ENCODE data around the gene SLC22A2.
A peak's percentile ranks its signal among the peaks of the same experiment; 100 is the strongest.

The SLC22A2 gene

GRCh38 chr6:160278786-160279310, 20.2 kb upstream of the SLC22A2 start:
- Mint-ChIP-seq H3K36me3 (no peaks in the 10 kb centered on the region), H3K9me3 (peaks cover 3% of the 10 kb centered on the region), H3K4me1 (no peaks in the 10 kb centered on the region), H3K4me3 (no peak overlapping the region), H3K27me3 (no peaks in the 10 kb centered on the region), H3K27ac (no peak overlapping the region)
- no peak for ATAC-seq

- Mint-ChIP-seq H3K9me3 (peaks cover 3% of the 10 kb centered on the region), H3K36me3 (no peaks in the 10 kb centered on the region), H3K27me3 (no peaks in the 10 kb centered on the region), H3K4me3 (no peak overlapping the region), H3K4me1 (no peaks in the 10 kb centered on the region), H3K27ac (no peak overlapping the region)
- peak; percentile 22 for ATAC-seq
Measured at GRCh38 chr6:160278311-160278710, 19.7 kb upstream of the SLC22A2 start.

DNA sequence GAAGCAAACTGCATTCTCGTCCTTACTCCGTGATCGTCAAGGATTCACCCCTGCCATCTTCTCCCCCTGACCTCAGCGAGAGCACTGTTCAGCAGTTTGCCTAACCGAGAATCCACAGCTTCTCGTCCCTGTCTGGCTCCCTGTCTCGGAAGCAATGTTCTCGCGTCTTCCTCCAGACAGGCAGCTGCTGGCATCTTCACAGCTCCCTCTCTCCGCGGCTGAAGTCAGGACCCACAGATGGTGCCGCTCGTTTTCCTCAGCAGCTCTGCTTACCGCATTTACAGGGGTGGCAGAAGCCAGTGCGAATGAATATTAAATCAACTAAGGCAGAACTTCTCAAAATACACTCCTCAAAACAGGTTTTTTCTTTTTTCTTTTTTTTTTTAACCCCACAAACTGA, 18.9 kb upstream of the SLC22A2 start:
- Mint-ChIP-seq H3K4me3 (no peak overlapping the region), H3K27me3 (no peaks in the 10 kb centered on the region), H3K9me3 (peaks cover 3% of the 10 kb centered on the region), H3K27ac (no peak overlapping the region), H3K36me3 (no peaks in the 10 kb centered on the region), H3K4me1 (no peaks in the 10 kb centered on the region)
- no peak for ATAC-seq

GRCh38 chr6:160277144-160277543, 18.5 kb upstream of the SLC22A2 start:
- H3K4me1 Mint-ChIP-seq: no peaks in the 10 kb centered on the region
- H3K36me3 Mint-ChIP-seq: no peaks in the 10 kb centered on the region
- H3K9me3 Mint-ChIP-seq: peaks cover 3% of the 10 kb centered on the region
- H3K27ac Mint-ChIP-seq: no peak overlapping the region
- no peak for ATAC-seq
- H3K4me3 Mint-ChIP-seq: no peak overlapping the region
- no peaks in the 10 kb centered on the region for H3K27me3 Mint-ChIP-seq

- H3K4me3 Mint-ChIP-seq: no peak overlapping the region
- ATAC-seq: no peak
- no peak overlapping the region for H3K27ac Mint-ChIP-seq
- no peaks in the 10 kb centered on the region for H3K36me3 Mint-ChIP-seq
- H3K4me1 Mint-ChIP-seq: no peaks in the 10 kb centered on the region
- no peaks in the 10 kb centered on the region for H3K27me3 Mint-ChIP-seq
- peaks cover 3% of the 10 kb centered on the region for H3K9me3 Mint-ChIP-seq
Measured at GRCh38 chr6:160276126-160276525, 17.5 kb upstream of the SLC22A2 start.

- Mint-ChIP-seq H3K4me1 (no peaks in the 10 kb centered on the region), H3K36me3 (no peaks in the 10 kb centered on the region), H3K27me3 (no peaks in the 10 kb centered on the region), H3K9me3 (peaks cover 3% of the 10 kb centered on the region), H3K4me3 (no peak overlapping the region), H3K27ac (no peak overlapping the region)
- ATAC-seq: no peak
Measured at GRCh38 chr6:160275511-160276003, 16.9 kb upstream of the SLC22A2 start.

- Mint-ChIP-seq H3K9me3 (no peaks in the 10 kb centered on the region), H3K4me3 (no peak overlapping the region), H3K4me1 (no peaks in the 10 kb centered on the region), H3K27ac (no peak overlapping the region), H3K27me3 (no peaks in the 10 kb centered on the region), H3K36me3 (no peaks in the 10 kb centered on the region)
- ATAC-seq: no peak
Measured at GRCh38 chr6:160274871-160275510, 16.4 kb upstream of the SLC22A2 start.

DNA sequence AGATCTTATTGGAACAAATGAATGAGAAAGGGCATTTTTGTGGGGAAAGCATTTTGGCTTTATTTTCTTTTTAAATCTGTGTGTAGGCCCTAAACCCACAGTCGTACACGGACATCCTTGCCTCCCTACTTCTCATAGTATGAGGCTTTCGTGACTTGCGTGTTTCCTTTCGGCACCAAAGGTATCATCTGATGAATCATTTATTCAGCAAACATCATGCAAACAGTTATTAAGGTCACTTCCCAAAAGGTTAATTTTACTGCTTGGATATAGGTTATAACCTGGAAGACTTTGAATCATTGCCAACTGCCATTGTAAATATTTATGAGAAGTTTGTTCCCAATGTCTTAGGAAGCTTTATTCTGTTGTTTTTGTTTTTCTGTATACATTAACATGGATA, 15.1 kb upstream of the SLC22A2 start:
- ATAC-seq: no peak
- no peaks in the 10 kb centered on the region for H3K9me3 Mint-ChIP-seq
- H3K36me3 Mint-ChIP-seq: no peaks in the 10 kb centered on the region
- no peak overlapping the region for H3K4me3 Mint-ChIP-seq
- no peak overlapping the region for H3K27ac Mint-ChIP-seq
- no peaks in the 10 kb centered on the region for H3K4me1 Mint-ChIP-seq
- H3K27me3 Mint-ChIP-seq: no peaks in the 10 kb centered on the region

GRCh38 chr6:160273196-160273595, 14.6 kb upstream of the SLC22A2 start:
- H3K36me3 Mint-ChIP-seq: no peaks in the 10 kb centered on the region
- no peak overlapping the region for H3K27ac Mint-ChIP-seq
- ATAC-seq: no peak
- H3K4me1 Mint-ChIP-seq: no peaks in the 10 kb centered on the region
- H3K27me3 Mint-ChIP-seq: no peaks in the 10 kb centered on the region
- H3K4me3 Mint-ChIP-seq: no peak overlapping the region
- no peaks in the 10 kb centered on the region for H3K9me3 Mint-ChIP-seq

DNA sequence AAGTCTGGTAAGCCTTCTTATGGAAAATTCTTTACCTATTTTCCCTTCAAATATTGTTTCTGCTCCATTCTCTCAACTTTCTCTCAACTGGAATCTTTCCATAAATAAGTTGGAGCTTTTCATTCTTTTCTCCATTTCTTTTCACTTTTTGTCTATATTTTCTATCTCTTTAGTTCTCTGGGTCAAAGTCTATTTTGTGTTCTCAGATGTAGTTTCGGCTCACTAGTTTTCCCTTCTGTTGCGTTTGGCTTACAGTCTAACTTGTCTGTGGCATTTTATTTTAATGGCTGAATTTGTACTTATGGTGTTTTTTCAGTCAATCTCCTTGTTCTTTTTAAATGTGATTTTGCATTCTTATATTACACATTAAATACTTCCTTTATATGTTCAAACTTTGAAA, 14.1 kb upstream of the SLC22A2 start:
- no peak for ATAC-seq
- no peak overlapping the region for H3K4me3 Mint-ChIP-seq

DNA sequence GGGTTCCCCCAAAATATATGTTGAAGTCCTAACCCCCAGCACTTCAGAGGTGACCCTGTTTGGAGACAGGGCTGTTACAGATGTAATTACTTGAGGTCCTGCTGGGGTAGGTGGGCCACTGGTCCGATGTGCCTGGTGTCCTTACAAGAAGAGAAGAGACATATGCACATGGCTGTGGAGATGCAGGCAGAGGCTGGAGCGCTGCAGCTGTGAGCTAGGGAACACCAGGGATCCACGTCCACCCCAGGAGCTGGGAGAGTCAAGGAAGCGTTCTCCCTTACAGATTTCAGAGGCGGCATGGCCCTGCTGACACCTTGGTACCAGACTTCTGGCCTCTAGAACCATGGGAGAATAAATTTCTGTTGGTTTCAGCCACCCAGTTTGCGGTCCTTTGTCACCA, 11.7 kb upstream of the SLC22A2 start:
- H3K36me3 Mint-ChIP-seq: no peaks in the 10 kb centered on the region
- no peak for ATAC-seq
- H3K9me3 Mint-ChIP-seq: no peaks in the 10 kb centered on the region

More for the DNA sequence above, 14.1 kb upstream of the SLC22A2 start:
- Mint-ChIP-seq H3K27ac (no peak overlapping the region), H3K4me1 (no peaks in the 10 kb centered on the region), H3K27me3 (no peaks in the 10 kb centered on the region), H3K9me3 (no peaks in the 10 kb centered on the region), H3K36me3 (no peaks in the 10 kb centered on the region)

GRCh38 chr6:160269771-160270170, 11.2 kb upstream of the SLC22A2 start:
- Mint-ChIP-seq H3K4me3 (no peak overlapping the region), H3K27me3 (peaks cover 9% of the 10 kb centered on the region), H3K27ac (no peak overlapping the region), H3K9me3 (no peaks in the 10 kb centered on the region), H3K36me3 (no peaks in the 10 kb centered on the region), H3K4me1 (peaks cover 8% of the 10 kb centered on the region)
- ATAC-seq: no peak

More for the DNA sequence above, 11.7 kb upstream of the SLC22A2 start:
- Mint-ChIP-seq H3K27me3 (peaks cover 9% of the 10 kb centered on the region), H3K27ac (no peak overlapping the region), H3K4me1 (peaks cover 8% of the 10 kb centered on the region), H3K4me3 (no peak overlapping the region)

GRCh38 chr6:160269023-160269521, 10.5 kb upstream of the SLC22A2 start:
- no peak for ATAC-seq
- Mint-ChIP-seq H3K27me3 (peaks cover 9% of the 10 kb centered on the region), H3K9me3 (no peaks in the 10 kb centered on the region), H3K4me3 (no peak overlapping the region), H3K4me1 (peaks cover 8% of the 10 kb centered on the region), H3K27ac (no peak overlapping the region), H3K36me3 (no peaks in the 10 kb centered on the region)

DNA sequence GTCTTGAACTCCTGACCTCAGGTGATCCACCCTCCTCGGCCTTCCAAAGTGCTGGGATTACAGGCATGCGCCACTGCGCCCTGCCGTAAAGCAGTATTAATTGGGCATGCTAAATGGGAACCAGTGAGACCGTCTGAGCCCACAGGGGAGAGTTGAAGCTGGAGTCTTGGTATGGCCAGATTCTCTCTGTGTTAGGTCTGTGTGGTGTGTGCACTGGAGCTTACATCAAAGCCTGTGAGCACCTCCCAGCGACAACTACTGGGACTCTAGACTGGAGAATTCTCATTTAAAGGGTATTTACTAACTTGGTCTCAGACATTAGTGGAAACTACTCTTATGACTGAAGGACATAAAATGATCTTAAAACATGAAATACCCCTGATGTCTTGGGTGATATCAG, 8.5 kb upstream of the SLC22A2 start:
- H3K9me3 Mint-ChIP-seq: no peaks in the 10 kb centered on the region

DNA sequence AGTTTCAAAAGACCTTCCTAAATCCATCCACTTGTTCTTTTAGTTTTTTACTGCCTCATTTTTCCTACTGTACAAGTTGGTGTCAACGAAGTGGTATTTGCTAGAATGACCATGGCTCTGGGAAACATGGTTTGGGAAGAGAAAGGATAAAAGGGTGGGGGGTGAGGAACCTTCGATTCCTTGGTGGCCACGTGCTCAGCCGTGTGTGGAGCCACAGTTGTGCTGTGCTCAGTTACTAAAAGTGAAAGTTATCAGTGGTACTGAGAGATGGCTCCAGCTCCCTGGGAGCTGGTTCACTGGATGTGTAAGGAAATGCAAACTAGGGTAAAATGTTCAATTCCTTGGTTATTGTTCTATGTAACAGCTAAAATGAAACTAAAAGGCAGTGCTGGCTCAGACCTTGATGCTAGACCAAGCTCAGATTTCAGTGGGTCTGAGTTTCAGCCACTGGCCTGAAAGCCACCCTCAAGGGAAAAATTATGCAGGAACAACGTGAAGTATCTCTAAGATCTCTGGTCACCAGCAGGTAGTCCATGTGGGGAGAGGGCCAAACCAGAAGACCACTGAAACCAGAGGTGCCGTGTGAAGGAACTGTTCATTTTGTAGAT, 7.4 kb upstream of the SLC22A2 start:
- H3K27me3 Mint-ChIP-seq: peaks cover 9% of the 10 kb centered on the region
- H3K36me3 Mint-ChIP-seq: no peaks in the 10 kb centered on the region
- no peak for ATAC-seq
- H3K9me3 Mint-ChIP-seq: no peaks in the 10 kb centered on the region
- H3K27ac Mint-ChIP-seq: no peak overlapping the region
- peaks cover 8% of the 10 kb centered on the region for H3K4me1 Mint-ChIP-seq
- H3K4me3 Mint-ChIP-seq: no peak overlapping the region

More for the DNA sequence above, 8.5 kb upstream of the SLC22A2 start:
- peaks cover 9% of the 10 kb centered on the region for H3K27me3 Mint-ChIP-seq
- H3K4me3 Mint-ChIP-seq: no peak overlapping the region
- no peak for ATAC-seq
- H3K36me3 Mint-ChIP-seq: no peaks in the 10 kb centered on the region
- no peak overlapping the region for H3K27ac Mint-ChIP-seq
- H3K4me1 Mint-ChIP-seq: peaks cover 8% of the 10 kb centered on the region

GRCh38 chr6:160264061-160264612, 5.5 kb upstream of the SLC22A2 start:
- H3K27me3 Mint-ChIP-seq: peaks cover 17% of the 10 kb centered on the region
- no peaks in the 10 kb centered on the region for H3K9me3 Mint-ChIP-seq
- ATAC-seq: no peak
- no peak overlapping the region for H3K27ac Mint-ChIP-seq
- H3K4me3 Mint-ChIP-seq: no peak overlapping the region
- peaks cover 8% of the 10 kb centered on the region for H3K4me1 Mint-ChIP-seq
- H3K36me3 Mint-ChIP-seq: no peaks in the 10 kb centered on the region
